ENCODE data around the gene SEC24C.

SEC24C gene

GRCh38 chr10:73814276-73814895, 70.2 kb downstream of the SEC24C start:
- DNase-seq = no peak

- peak; percentile 10 for DNase-seq
Observed at GRCh38 chr10:73814896-73815718, 70.9 kb downstream of the SEC24C start.

- no peak for DNase-seq
Observed at GRCh38 chr10:73815719-73816030, 71.5 kb downstream of the SEC24C start.

- DNase-seq = no peak
Observed at GRCh38 chr10:73816917-73817729, 73.0 kb downstream of the SEC24C start.

- DNase-seq = no peak
Observed at GRCh38 chr10:73817826-73818225, 73.7 kb downstream of the SEC24C start.

GRCh38 chr10:73818402-73818801, 74.2 kb downstream of the SEC24C start:
- DNase-seq = no peak

- DNase-seq = no peak
Observed at GRCh38 chr10:73819081-73819480, 74.9 kb downstream of the SEC24C start.

- DNase-seq = no peak
Observed at GRCh38 chr10:73819513-73820093, 75.4 kb downstream of the SEC24C start.
